Measurements from ENCODE around the gene ESRRA. TPM values are rescaled to one million over a fixed set of nuclear protein-coding genes. Genes with fewer than 3 reads are reported as not detected.
"Not testable (repeated sequence)": the region's sequence is repeated elsewhere in the genome, so short reads cannot be mapped to it uniquely, and the experiment has no call there.

Gene ESRRA
- total RNA-seq, 1 experiment from 2014 or later, result 53.4 TPM

DNA sequence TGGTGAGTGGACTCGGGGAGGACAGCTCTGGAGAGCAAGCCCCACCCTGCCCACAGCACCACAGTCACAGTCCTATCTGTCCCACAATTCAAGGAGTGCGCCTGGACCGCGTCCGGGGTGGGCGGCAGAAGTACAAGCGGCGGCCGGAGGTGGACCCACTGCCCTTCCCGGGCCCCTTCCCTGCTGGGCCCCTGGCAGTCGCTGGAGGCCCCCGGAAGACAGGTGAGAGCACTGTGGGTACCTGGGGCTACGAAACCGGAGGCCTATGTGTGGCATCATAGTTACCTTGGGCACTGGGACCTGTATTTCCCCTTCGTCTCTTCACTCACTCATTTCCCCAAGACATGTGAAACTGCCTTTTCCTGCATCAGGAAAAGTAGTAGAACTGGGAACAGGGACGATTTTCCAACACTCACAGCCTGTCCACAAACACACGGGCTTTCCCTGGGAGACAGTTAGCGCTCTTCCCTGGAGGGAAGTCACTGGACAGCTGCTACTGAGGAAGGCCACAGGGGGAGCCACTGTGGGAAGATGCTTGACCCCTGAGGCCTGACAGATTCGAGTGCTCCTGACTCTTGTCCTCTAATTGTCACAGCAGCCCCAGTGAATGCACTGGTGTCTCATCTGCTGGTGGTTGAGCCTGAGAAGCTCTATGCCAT, 9.0 kb downstream of the ESRRA start:
- no peak for DNase-seq
- Mint-ChIP-seq H3K36me3 (ENCODE audit: insufficient read depth, unreplicated experiment) (peaks cover 73% of the 10 kb centered on the region), H3K4me3 (ENCODE audit: low read depth, unreplicated experiment) (no peak overlapping the region), H3K27me3 (ENCODE audit: unreplicated experiment) (no peaks in the 10 kb centered on the region), H3K4me1 (ENCODE audit: low read depth, unreplicated experiment) (peaks cover 17% of the 10 kb centered on the region), H3K9me3 (ENCODE audit: low read depth, unreplicated experiment) (no peaks in the 10 kb centered on the region), H3K27ac (ENCODE audit: unreplicated experiment) (no peak overlapping the region)
- intact Hi-C loops (cut with micrococcal nuclease; ENCODE audit: unreplicated experiment), result no loop called here
- TF ChIP-seq, protein P1, sequence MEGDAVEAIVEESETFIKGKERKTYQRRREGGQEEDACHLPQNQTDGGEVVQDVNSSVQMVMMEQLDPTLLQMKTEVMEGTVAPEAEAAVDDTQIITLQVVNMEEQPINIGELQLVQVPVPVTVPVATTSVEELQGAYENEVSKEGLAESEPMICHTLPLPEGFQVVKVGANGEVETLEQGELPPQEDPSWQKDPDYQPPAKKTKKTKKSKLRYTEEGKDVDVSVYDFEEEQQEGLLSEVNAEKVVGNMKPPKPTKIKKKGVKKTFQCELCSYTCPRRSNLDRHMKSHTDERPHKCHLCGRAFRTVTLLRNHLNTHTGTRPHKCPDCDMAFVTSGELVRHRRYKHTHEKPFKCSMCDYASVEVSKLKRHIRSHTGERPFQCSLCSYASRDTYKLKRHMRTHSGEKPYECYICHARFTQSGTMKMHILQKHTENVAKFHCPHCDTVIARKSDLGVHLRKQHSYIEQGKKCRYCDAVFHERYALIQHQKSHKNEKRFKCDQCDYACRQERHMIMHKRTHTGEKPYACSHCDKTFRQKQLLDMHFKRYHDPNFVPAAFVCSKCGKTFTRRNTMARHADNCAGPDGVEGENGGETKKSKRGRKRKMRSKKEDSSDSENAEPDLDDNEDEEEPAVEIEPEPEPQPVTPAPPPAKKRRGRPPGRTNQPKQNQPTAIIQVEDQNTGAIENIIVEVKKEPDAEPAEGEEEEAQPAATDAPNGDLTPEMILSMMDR (IDR thresholded peaks at IDR 0.05; ENCODE audit: unreplicated experiment), result no peak
- no TSS peak for BruUV-seq (replicated peaks)
- CTCF ChIA-PET, result no interaction called here

DNA sequence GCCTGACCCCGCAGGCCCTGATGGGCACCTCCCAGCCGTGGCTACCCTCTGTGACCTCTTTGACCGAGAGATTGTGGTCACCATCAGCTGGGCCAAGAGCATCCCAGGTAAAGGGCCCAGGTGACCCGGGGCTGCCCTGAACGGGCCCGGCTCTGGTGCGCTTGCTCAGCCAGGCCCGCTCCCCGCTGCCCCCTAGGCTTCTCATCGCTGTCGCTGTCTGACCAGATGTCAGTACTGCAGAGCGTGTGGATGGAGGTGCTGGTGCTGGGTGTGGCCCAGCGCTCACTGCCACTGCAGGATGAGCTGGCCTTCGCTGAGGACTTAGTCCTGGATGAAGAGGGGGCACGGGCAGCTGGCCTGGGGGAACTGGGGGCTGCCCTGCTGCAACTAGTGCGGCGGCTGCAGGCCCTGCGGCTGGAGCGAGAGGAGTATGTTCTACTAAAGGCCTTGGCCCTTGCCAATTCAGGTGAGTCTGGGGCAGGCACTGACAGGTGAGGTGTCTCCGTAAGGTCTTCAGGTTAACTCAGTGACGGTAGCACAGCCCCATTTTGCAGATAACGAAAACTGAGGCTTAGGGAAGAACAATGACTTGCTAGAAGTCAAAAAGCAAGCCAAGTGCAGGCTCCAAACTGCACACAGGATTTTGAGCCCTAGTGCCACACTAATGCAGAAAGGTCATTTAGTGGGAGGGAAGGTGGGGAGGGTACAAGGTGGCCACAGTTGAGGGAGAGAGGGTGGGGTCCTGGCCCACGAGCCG, 9.7 kb downstream of the ESRRA start:
- TF ChIP-seq, protein P1 (IDR thresholded peaks at IDR 0.05; ENCODE audit: unreplicated experiment), result no peak
- H3K27ac Mint-ChIP-seq (ENCODE audit: unreplicated experiment), result no peak overlapping the region
- BruUV-seq (replicated peaks), result no TSS peak
- CTCF ChIA-PET, result interaction anchor here (3.7 kb wide), 1 partner anchor 39 kb away, joined by 168 read pairs; no protein-coding TSS in a partner anchor
- DNase-seq, result no peak
- H3K9me3 Mint-ChIP-seq (ENCODE audit: low read depth, unreplicated experiment), result no peaks in the 10 kb centered on the region
- peaks cover 23% of the 10 kb centered on the region for H3K4me1 Mint-ChIP-seq (ENCODE audit: low read depth, unreplicated experiment)
- no peak overlapping the region for H3K4me3 Mint-ChIP-seq (ENCODE audit: low read depth, unreplicated experiment)
- no peaks in the 10 kb centered on the region for H3K27me3 Mint-ChIP-seq (ENCODE audit: unreplicated experiment)
- intact Hi-C loops (cut with micrococcal nuclease; ENCODE audit: unreplicated experiment), result no loop called here
- peaks cover 76% of the 10 kb centered on the region for H3K36me3 Mint-ChIP-seq (ENCODE audit: insufficient read depth, unreplicated experiment)

DNA sequence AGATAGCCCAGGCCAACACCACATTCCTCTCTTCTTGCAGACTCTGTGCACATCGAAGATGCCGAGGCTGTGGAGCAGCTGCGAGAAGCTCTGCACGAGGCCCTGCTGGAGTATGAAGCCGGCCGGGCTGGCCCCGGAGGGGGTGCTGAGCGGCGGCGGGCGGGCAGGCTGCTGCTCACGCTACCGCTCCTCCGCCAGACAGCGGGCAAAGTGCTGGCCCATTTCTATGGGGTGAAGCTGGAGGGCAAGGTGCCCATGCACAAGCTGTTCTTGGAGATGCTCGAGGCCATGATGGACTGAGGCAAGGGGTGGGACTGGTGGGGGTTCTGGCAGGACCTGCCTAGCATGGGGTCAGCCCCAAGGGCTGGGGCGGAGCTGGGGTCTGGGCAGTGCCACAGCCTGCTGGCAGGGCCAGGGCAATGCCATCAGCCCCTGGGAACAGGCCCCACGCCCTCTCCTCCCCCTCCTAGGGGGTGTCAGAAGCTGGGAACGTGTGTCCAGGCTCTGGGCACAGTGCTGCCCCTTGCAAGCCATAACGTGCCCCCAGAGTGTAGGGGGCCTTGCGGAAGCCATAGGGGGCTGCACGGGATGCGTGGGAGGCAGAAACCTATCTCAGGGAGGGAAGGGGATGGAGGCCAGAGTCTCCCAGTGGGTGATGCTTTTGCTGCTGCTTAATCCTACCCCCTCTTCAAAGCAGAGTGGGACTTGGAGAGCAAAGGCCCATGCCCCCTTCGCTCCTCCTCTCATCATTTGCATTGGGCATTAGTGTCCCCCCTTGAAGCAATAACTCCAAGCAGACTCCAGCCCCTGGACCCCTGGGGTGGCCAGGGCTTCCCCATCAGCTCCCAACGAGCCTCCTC, 10.6 kb downstream of the ESRRA start:
- H3K27me3 Mint-ChIP-seq (ENCODE audit: unreplicated experiment); intact Hi-C loops (cut with micrococcal nuclease; ENCODE audit: unreplicated experiment); DNase-seq; BruUV-seq (replicated peaks); H3K9me3 Mint-ChIP-seq (ENCODE audit: low read depth, unreplicated experiment): not testable (repeated sequence)
- CTCF ChIA-PET, result interaction anchor here (2.2 to 3.7 kb wide), 3 partner anchors 11 to 42 kb away, joined by 16 to 168 read pairs (median 16); partner anchors contain the start of gene ESRRA
- Mint-ChIP-seq H3K4me1 (ENCODE audit: low read depth, unreplicated experiment) (peaks cover 32% of the 10 kb centered on the region), H3K36me3 (ENCODE audit: insufficient read depth, unreplicated experiment) (peaks cover 82% of the 10 kb centered on the region), H3K27ac (ENCODE audit: unreplicated experiment) (peak overlapping the region; percentile 99), H3K4me3 (ENCODE audit: low read depth, unreplicated experiment) (peak overlapping the region; percentile 98)

DNA sequence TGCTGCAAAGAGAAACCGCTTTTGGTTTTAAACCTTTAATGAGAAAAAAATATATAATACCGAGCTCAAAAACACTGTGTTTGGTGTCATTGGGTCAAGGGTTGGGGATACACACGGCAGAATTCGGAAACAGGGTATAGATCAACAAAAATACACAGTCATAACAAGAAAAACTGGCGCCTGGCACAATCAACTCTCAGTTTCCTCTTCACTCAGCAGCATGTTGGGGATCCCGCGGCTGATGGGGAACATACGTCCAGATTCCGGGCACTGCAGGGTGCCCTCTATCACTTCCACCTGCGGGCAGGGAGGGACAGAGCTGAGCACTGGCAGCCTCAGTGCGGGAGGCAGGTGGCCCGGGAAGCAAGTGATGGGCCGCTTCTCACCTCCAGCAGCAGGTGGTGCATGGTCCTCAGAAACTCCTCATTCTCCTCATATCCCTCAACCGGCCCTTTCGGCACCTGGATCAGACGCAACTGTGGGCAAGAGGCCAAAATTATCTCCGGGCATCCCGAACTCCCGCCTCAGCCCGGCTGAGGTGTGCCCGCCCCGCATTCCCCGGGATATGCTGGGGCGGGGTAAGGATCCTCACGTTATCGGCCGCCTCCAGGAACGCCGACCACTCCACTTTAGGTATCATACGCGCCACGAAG, 11.5 kb downstream of the ESRRA start:
- no peaks in the 10 kb centered on the region for H3K27me3 Mint-ChIP-seq (ENCODE audit: unreplicated experiment)
- intact Hi-C loops (cut with micrococcal nuclease; ENCODE audit: unreplicated experiment), result loop anchor here (1.0 kb wide), 1 partner anchor 39 kb away; no protein-coding TSS in a partner anchor

More for the DNA sequence above, 11.5 kb downstream of the ESRRA start:
- H3K4me3 Mint-ChIP-seq (ENCODE audit: low read depth, unreplicated experiment), result peak overlapping the region; percentile 98
- BruUV-seq (replicated peaks), result TSS peak; percentile 100
- no peaks in the 10 kb centered on the region for H3K9me3 Mint-ChIP-seq (ENCODE audit: low read depth, unreplicated experiment)
- TF ChIP-seq, protein P1 (IDR thresholded peaks at IDR 0.05; ENCODE audit: unreplicated experiment), result no peak
- peaks cover 89% of the 10 kb centered on the region for H3K36me3 Mint-ChIP-seq (ENCODE audit: insufficient read depth, unreplicated experiment)
- peak; percentile 63 for DNase-seq
- H3K27ac Mint-ChIP-seq (ENCODE audit: unreplicated experiment), result peak overlapping the region; percentile 99
- CTCF ChIA-PET, result interaction anchor here (0.6 to 3.7 kb wide), 12 partner anchors 12 to 372 kb away, joined by 3 to 168 read pairs (median 6); partner anchors contain the start of gene ESRRA
- peaks cover 37% of the 10 kb centered on the region for H3K4me1 Mint-ChIP-seq (ENCODE audit: low read depth, unreplicated experiment)
